ENCODE data around the gene CEP112.
"Not testable (repeated sequence)": the region's sequence is repeated elsewhere in the genome, so short reads cannot be mapped to it uniquely, and the experiment has no call there.

CEP112 gene

GRCh38 chr17:65785109-65785508, 406.8 kb downstream of the CEP112 start:
- Histone ChIP-seq H3K4me1 (ENCODE audit: control insufficient read depth, insufficient read depth, low read length) (peaks cover 2% of the 10 kb centered on the region; the same call in 1 of the 2 replicates), H3K9ac (ENCODE audit: low read length) (no peak overlapping the region), H3K36me3 (ENCODE audit: control insufficient read depth, insufficient read depth, low read length) (no peaks in the 10 kb centered on the region), H3K9me3 (ENCODE audit: control insufficient read depth, insufficient read depth, low read depth, low read length) (0 out of 2 replicates have a peak, but pooled peaks cover 4% of the 10 kb centered on the region), H3K4me3 (ENCODE audit: low read depth, low read length) (no peak overlapping the region), H3K27ac (ENCODE audit: low read depth, low read length) (no peak overlapping the region), H3K27me3 (ENCODE audit: control insufficient read depth, insufficient read depth, low read length) (no peaks in the 10 kb centered on the region)

GRCh38 chr17:65783845-65784334, 408.0 kb downstream of the CEP112 start:
- H3K36me3 ChIP-seq (ENCODE audit: control insufficient read depth, insufficient read depth, low read length) = no peaks in the 10 kb centered on the region
- no peak overlapping the region for H3K27ac ChIP-seq (ENCODE audit: low read depth, low read length)
- no peak overlapping the region for H3K9ac ChIP-seq (ENCODE audit: low read length)
- H3K4me1 ChIP-seq (ENCODE audit: control insufficient read depth, insufficient read depth, low read length) = no peaks in the 10 kb centered on the region
- 0 out of 2 replicates have a peak, but pooled peaks cover 4% of the 10 kb centered on the region for H3K9me3 ChIP-seq (ENCODE audit: control insufficient read depth, insufficient read depth, low read depth, low read length)
- no peaks in the 10 kb centered on the region for H3K27me3 ChIP-seq (ENCODE audit: control insufficient read depth, insufficient read depth, low read length)
- H3K4me3 ChIP-seq (ENCODE audit: low read depth, low read length) = no peak overlapping the region

DNA sequence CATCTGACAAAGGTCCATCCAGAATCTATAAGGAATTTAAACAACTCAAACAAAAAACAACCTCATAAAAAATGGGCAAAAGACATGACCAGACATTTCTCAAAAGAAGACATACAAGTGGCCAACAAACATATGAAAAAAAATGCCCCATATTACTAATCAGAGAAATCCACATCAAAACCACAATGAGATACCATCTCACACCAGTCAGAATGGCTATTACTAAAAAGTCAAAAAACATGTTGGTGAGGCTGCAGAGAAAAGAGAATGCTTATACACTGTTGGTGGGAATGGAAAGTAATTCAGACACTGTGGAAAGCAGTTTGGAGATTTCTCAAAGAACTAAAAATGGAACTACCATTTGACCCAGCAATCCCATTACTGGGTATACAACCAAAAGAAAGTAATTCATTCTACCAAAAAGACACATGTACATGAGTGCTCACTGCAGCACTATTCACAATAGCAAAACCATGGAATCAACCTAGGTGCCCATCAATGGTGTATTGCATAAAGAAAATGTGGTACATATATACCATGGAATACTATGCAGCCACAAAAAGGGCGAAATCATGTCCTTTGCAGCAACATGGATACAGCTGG, 409.7 kb downstream of the CEP112 start:
- not testable (repeated sequence) for H3K9me3 ChIP-seq (ENCODE audit: control insufficient read depth, insufficient read depth, low read depth, low read length); H3K27me3 ChIP-seq (ENCODE audit: control insufficient read depth, insufficient read depth, low read length); H3K4me1 ChIP-seq (ENCODE audit: control insufficient read depth, insufficient read depth, low read length); H3K4me3 ChIP-seq (ENCODE audit: low read depth, low read length); H3K27ac ChIP-seq (ENCODE audit: low read depth, low read length); H3K9ac ChIP-seq (ENCODE audit: low read length); H3K36me3 ChIP-seq (ENCODE audit: control insufficient read depth, insufficient read depth, low read length)

- Histone ChIP-seq H3K4me1 (ENCODE audit: control insufficient read depth, insufficient read depth, low read length) (no peaks in the 10 kb centered on the region), H3K27ac (ENCODE audit: low read depth, low read length) (no peak overlapping the region), H3K27me3 (ENCODE audit: control insufficient read depth, insufficient read depth, low read length) (no peaks in the 10 kb centered on the region), H3K9me3 (ENCODE audit: control insufficient read depth, insufficient read depth, low read depth, low read length) (0 out of 2 replicates have a peak, but pooled peaks cover 4% of the 10 kb centered on the region), H3K9ac (ENCODE audit: low read length) (no peak overlapping the region), H3K36me3 (ENCODE audit: control insufficient read depth, insufficient read depth, low read length) (no peaks in the 10 kb centered on the region), H3K4me3 (ENCODE audit: low read depth, low read length) (no peak overlapping the region)
These were observed 411.8 kb downstream of the CEP112 start for GRCh38 chr17:65780111-65780510.

- no peak overlapping the region for H3K9ac ChIP-seq (ENCODE audit: low read length)
- H3K27ac ChIP-seq (ENCODE audit: low read depth, low read length) = no peak overlapping the region
- H3K4me1 ChIP-seq (ENCODE audit: control insufficient read depth, insufficient read depth, low read length) = peaks cover 7% of the 10 kb centered on the region; the same call in 1 of the 2 replicates
- H3K27me3 ChIP-seq (ENCODE audit: control insufficient read depth, insufficient read depth, low read length) = no peaks in the 10 kb centered on the region
- no peaks in the 10 kb centered on the region for H3K36me3 ChIP-seq (ENCODE audit: control insufficient read depth, insufficient read depth, low read length)
- no peak overlapping the region for H3K4me3 ChIP-seq (ENCODE audit: low read depth, low read length)
- H3K9me3 ChIP-seq (ENCODE audit: control insufficient read depth, insufficient read depth, low read depth, low read length) = no peaks in the 10 kb centered on the region
These were observed 415.0 kb downstream of the CEP112 start for GRCh38 chr17:65776890-65777289.

DNA sequence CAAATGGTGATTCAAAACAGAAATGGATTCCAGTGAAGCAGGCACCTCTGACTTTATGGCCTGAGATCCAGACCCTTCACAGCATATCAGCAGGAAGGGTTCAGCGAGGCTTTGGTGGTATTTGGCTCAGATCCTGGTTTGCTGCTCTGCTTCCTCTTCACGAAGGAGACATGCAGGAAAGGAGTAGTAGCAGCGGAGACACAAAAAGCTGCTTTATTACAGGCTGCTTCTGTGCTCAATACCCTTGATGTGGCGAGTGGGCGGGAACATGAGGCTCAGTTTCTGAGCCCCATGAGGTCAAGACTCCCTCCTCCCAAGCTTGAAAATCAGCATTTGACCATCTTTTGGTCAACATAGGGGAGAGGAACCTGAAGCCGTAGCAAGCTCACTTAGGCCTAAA, 417.1 kb downstream of the CEP112 start:
- Histone ChIP-seq H3K4me1 (ENCODE audit: control insufficient read depth, insufficient read depth, low read length) (peaks cover 7% of the 10 kb centered on the region; the same call in 1 of the 2 replicates), H3K4me3 (ENCODE audit: low read depth, low read length) (no peak overlapping the region), H3K27me3 (ENCODE audit: control insufficient read depth, insufficient read depth, low read length) (no peaks in the 10 kb centered on the region), H3K36me3 (ENCODE audit: control insufficient read depth, insufficient read depth, low read length) (no peaks in the 10 kb centered on the region), H3K27ac (ENCODE audit: low read depth, low read length) (no peak overlapping the region), H3K9ac (ENCODE audit: low read length) (no peak overlapping the region), H3K9me3 (ENCODE audit: control insufficient read depth, insufficient read depth, low read depth, low read length) (no peaks in the 10 kb centered on the region)

DNA sequence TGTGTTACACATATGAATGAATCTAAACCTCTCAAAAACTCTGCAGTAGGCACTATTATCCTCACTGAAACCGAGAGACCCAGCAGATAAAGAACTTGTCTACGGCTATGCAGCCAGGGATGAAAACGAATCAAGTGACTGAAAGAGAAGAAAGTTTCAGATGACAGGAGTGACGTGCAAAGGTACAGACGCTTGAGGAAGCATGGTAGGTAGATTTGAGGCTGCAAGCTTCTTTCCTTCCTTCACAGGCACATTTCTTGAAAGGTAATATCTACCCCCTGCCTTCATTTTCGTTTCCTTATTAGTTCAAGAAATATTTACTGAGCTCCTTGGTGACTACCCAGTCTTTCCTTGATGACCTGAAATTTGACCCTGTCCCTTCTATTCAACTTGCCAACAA, 418.9 kb downstream of the CEP112 start:
- Histone ChIP-seq H3K4me3 (ENCODE audit: low read depth, low read length) (no peak overlapping the region), H3K36me3 (ENCODE audit: control insufficient read depth, insufficient read depth, low read length) (no peaks in the 10 kb centered on the region), H3K9me3 (ENCODE audit: control insufficient read depth, insufficient read depth, low read depth, low read length) (no peaks in the 10 kb centered on the region), H3K27ac (ENCODE audit: low read depth, low read length) (no peak overlapping the region), H3K4me1 (ENCODE audit: control insufficient read depth, insufficient read depth, low read length) (peaks cover 7% of the 10 kb centered on the region; the same call in 1 of the 2 replicates), H3K9ac (ENCODE audit: low read length) (no peak overlapping the region), H3K27me3 (ENCODE audit: control insufficient read depth, insufficient read depth, low read length) (no peaks in the 10 kb centered on the region)

- peaks cover 7% of the 10 kb centered on the region; the same call in 1 of the 2 replicates for H3K4me1 ChIP-seq (ENCODE audit: control insufficient read depth, insufficient read depth, low read length)
- H3K4me3 ChIP-seq (ENCODE audit: low read depth, low read length) = no peak overlapping the region
- H3K27me3 ChIP-seq (ENCODE audit: control insufficient read depth, insufficient read depth, low read length) = no peaks in the 10 kb centered on the region
- no peak overlapping the region for H3K9ac ChIP-seq (ENCODE audit: low read length)
- H3K27ac ChIP-seq (ENCODE audit: low read depth, low read length) = no peak overlapping the region
- no peaks in the 10 kb centered on the region for H3K9me3 ChIP-seq (ENCODE audit: control insufficient read depth, insufficient read depth, low read depth, low read length)
- no peaks in the 10 kb centered on the region for H3K36me3 ChIP-seq (ENCODE audit: control insufficient read depth, insufficient read depth, low read length)
These were observed 420.2 kb downstream of the CEP112 start for GRCh38 chr17:65771704-65772103.

GRCh38 chr17:65763786-65764185, 428.1 kb downstream of the CEP112 start:
- Histone ChIP-seq H3K27me3 (ENCODE audit: control insufficient read depth, insufficient read depth, low read length) (no peaks in the 10 kb centered on the region), H3K4me1 (ENCODE audit: control insufficient read depth, insufficient read depth, low read length) (no peaks in the 10 kb centered on the region), H3K36me3 (ENCODE audit: control insufficient read depth, insufficient read depth, low read length) (no peaks in the 10 kb centered on the region), H3K27ac (ENCODE audit: low read depth, low read length) (no peak overlapping the region), H3K9me3 (ENCODE audit: control insufficient read depth, insufficient read depth, low read depth, low read length) (no peaks in the 10 kb centered on the region), H3K9ac (ENCODE audit: low read length) (no peak overlapping the region), H3K4me3 (ENCODE audit: low read depth, low read length) (no peak overlapping the region)

- H3K27ac ChIP-seq (ENCODE audit: low read depth, low read length) = no peak overlapping the region
- no peak overlapping the region for H3K4me3 ChIP-seq (ENCODE audit: low read depth, low read length)
These were observed 429.0 kb downstream of the CEP112 start for GRCh38 chr17:65762973-65763372.

DNA sequence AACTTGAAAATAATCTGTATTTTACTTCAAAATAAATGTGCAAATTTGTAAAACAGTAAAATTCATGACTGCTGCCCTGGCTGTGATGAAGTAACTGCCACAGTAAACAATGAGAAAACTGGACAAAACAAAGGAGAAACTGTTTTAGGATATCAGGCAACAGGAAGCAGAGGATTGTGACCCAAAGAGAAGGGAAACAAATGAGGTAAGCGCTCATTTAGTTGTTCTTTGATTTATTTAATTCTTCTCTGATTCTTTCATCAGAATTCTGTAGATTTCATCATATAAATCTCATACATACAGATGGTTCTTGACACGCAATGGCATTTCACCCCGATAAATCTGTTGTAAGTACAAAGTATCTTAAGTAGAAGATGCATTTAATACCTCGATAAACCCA, 432.4 kb downstream of the CEP112 start:
- Histone ChIP-seq H3K9me3 (ENCODE audit: control insufficient read depth, insufficient read depth, low read depth, low read length) (no peaks in the 10 kb centered on the region), H3K27me3 (ENCODE audit: control insufficient read depth, insufficient read depth, low read length) (no peaks in the 10 kb centered on the region), H3K27ac (ENCODE audit: low read depth, low read length) (no peak overlapping the region), H3K36me3 (ENCODE audit: control insufficient read depth, insufficient read depth, low read length) (no peaks in the 10 kb centered on the region), H3K4me1 (ENCODE audit: control insufficient read depth, insufficient read depth, low read length) (no peaks in the 10 kb centered on the region), H3K9ac (ENCODE audit: low read length) (no peak overlapping the region), H3K4me3 (ENCODE audit: low read depth, low read length) (no peak overlapping the region)

More at GRCh38 chr17:65762973-65763372, 429.0 kb downstream of the CEP112 start:
- Histone ChIP-seq H3K4me1 (ENCODE audit: control insufficient read depth, insufficient read depth, low read length) (no peaks in the 10 kb centered on the region), H3K36me3 (ENCODE audit: control insufficient read depth, insufficient read depth, low read length) (no peaks in the 10 kb centered on the region), H3K9me3 (ENCODE audit: control insufficient read depth, insufficient read depth, low read depth, low read length) (no peaks in the 10 kb centered on the region), H3K27me3 (ENCODE audit: control insufficient read depth, insufficient read depth, low read length) (no peaks in the 10 kb centered on the region), H3K9ac (ENCODE audit: low read length) (no peak overlapping the region)

All from HUES6 (cell line).